Brain pericyte (primary cell): ENCODE data around the gene SGO2.
"Not testable (repeated sequence)": the region's sequence is repeated elsewhere in the genome, so short reads cannot be mapped to it uniquely, and the experiment has no call there.

ENCODE experiments used
- DNase-seq: peaks from one replicate; pipeline ENCODE4 v3.0.0-alpha.2; 2012; ENCODE audit warnings: low read depth, low spot score

Gene SGO2

GRCh38 chr2:200619279-200619678, 93.3 kb downstream of the SGO2 start:
- DNase-seq = no peak

- DNase-seq = no peak
Observed at GRCh38 chr2:200620606-200621390, 94.8 kb downstream of the SGO2 start.

GRCh38 chr2:200622106-200622505, 96.1 kb downstream of the SGO2 start:
- no peak for DNase-seq

- DNase-seq = no peak
Observed at GRCh38 chr2:200624026-200624425, 98.0 kb downstream of the SGO2 start.

- no peak for DNase-seq
Observed at GRCh38 chr2:200624658-200625057, 98.7 kb downstream of the SGO2 start.

GRCh38 chr2:200625282-200625681, 99.3 kb downstream of the SGO2 start:
- no peak for DNase-seq

- DNase-seq = no peak
Observed at GRCh38 chr2:200625958-200626363, 100.0 kb downstream of the SGO2 start.

GRCh38 chr2:200627110-200627770, 101.2 kb downstream of the SGO2 start:
- no peak for DNase-seq

- not testable (repeated sequence) for DNase-seq
Observed at GRCh38 chr2:200628461-200628860, 102.5 kb downstream of the SGO2 start.

- no peak for DNase-seq
Observed at GRCh38 chr2:200631287-200631686, 105.3 kb downstream of the SGO2 start.
